K562 (cell line): ENCODE data around the gene PDE11A. TPM values are rescaled to one million over a fixed set of nuclear protein-coding genes. Genes with fewer than 3 reads are reported as not detected.

Source experiments
- CEBPG ChIP-seq, 3 experiments: fragments of 200-800 bp in 1 of 3; sonication (Bioruptor generic) in 1 of 3; sonication (generic) in 1 of 3; formaldehyde crosslinking in 1 of 3; IDR thresholded peaks in 2 of 3; conservative IDR thresholded peaks in 1 of 3; 2 replicates each; pipeline versions ENCODE4 v1.6.1 to v1.8.0; 2016 to 2022; ENCODE audit warnings: missing compliant biosample characterization in 2 of 3, missing genetic modification characterization in 2 of 3, mild to moderate bottlenecking in 1 of 3, missing genetic modification reagents in 1 of 3
- FOXK1 ChIP-seq: sonication (generic); formaldehyde crosslinking; IDR thresholded peaks from 2 replicates; pipeline ENCODE4 v1.8.0; 2022; ENCODE audit warnings: missing genetic modification reagents, mild to moderate bottlenecking, borderline replicate concordance
- HDAC2 ChIP-seq: fragments of 450-650 bp; IDR thresholded peaks from 2 replicates; pipeline ENCODE4 v1.6.1; 2016; ENCODE audit warnings: mild to moderate bottlenecking
- MCM7 ChIP-seq, 2 experiments: fragments of 450-650 bp; IDR thresholded peaks; 2 replicates each; pipeline ENCODE4 v1.6.1; 2016 to 2018
- MYC ChIP-seq, 2 experiments: fragments of 250-450 bp in 1 of 2; sonication (Bioruptor Pico) in 1 of 2; IDR thresholded peaks; 2 replicates each; pipeline versions ENCODE4 v1.5.1 to v1.6.1; 2012 to 2021; ENCODE audit warnings: low read depth in 2 of 2, borderline replicate concordance in 1 of 2, improper control_type of control experiment in 1 of 2, low read length in 1 of 2, mild to moderate bottlenecking in 1 of 2, moderate library complexity in 1 of 2
- NFIC ChIP-seq: fragments of 450-650 bp; IDR thresholded peaks from 2 replicates; pipeline ENCODE4 v1.6.1; 2017; ENCODE audit warnings: mild to moderate bottlenecking, inconsistent platforms
- POLR2AphosphoS5 ChIP-seq: IDR thresholded peaks from 2 replicates; pipeline ENCODE4 v1.6.1; 2011; ENCODE audit warnings: mild to moderate bottlenecking, low read depth, low read length, moderate library complexity; ENCODE audit not compliant: control insufficient read depth, insufficient read depth
- SAFB ChIP-seq: fragments of 200-400 bp; formaldehyde crosslinking; IDR thresholded peaks from 2 replicates; pipeline ENCODE4 v1.6.1; 2017; ENCODE audit warnings: low read depth, low read length, borderline replicate concordance
- SMARCA4 ChIP-seq: fragments of 450-650 bp; IDR thresholded peaks from 2 replicates; pipeline ENCODE4 v1.6.1; 2016
- SPI1 ChIP-seq: IDR thresholded peaks from 2 replicates; pipeline ENCODE4 v1.6.1; 2011; ENCODE audit warnings: low read depth, low read length, control low read depth, borderline replicate concordance
- ZBTB2 ChIP-seq: fragments of 450-650 bp; IDR thresholded peaks from 2 replicates; pipeline ENCODE4 v1.6.1; 2016; ENCODE audit warnings: antibody characterized with exemption
- ZKSCAN8 ChIP-seq: fragments of 200-800 bp; sonication (Bioruptor generic); IDR thresholded peaks from 2 replicates; pipeline ENCODE4 v1.6.1; 2016; ENCODE audit warnings: missing genetic modification characterization, missing compliant biosample characterization
- ZNF124 ChIP-seq: sonication (generic); formaldehyde crosslinking; IDR thresholded peaks from 2 replicates; pipeline ENCODE4 v1.8.1; 2022; ENCODE audit warnings: missing genetic modification reagents
- ZNF253 ChIP-seq: fragments of 250-450 bp; sonication (Bioruptor Pico); conservative IDR thresholded peaks from 2 replicates; pipeline ENCODE4 v1.6.1; 2021; ENCODE audit warnings: mild to moderate bottlenecking
- ZNF609 ChIP-seq: sonication (generic); formaldehyde crosslinking; IDR thresholded peaks from 2 replicates; pipeline ENCODE4 v1.8.1; 2023; ENCODE audit warnings: missing genetic modification reagents, mild to moderate bottlenecking, borderline replicate concordance
- polyA plus RNA-seq, 8 experiments: library from polyadenylated mRNA; depleted of rRNA in 4 of 8; stranded (reverse) in 5 of 8; unstranded in 3 of 8; fragments of >200 nt; fragmentation: Nextera tagmentation in 2 of 8; fragmentation: Illumina TruSeq in 1 of 8; extraction: Ambion mirVana in 2 of 8; extraction: Trizol in 1 of 8; gene quantifications; 2 replicates each; pipeline versions ENCODE4 v1.2.1 to v1.2.3, GENCODE V29; 2011 to 2014; ENCODE audit warnings: inconsistent platforms in 1 of 8, missing spikeins in 1 of 8
- total RNA-seq, 7 experiments: library from RNA; depleted of rRNA in 6 of 7; stranded (reverse); fragments of >200 nt in 6 of 7; fragmentation: Illumina TruSeq in 2 of 7; extraction: Trizol in 2 of 7; gene quantifications; 2 replicates each; pipeline versions ENCODE4 v1.2.1 to v1.2.3, GENCODE V29; 2011 to 2021; ENCODE audit warnings: low replicate concordance in 1 of 7
- TF ChIP-seq, protein P1 (sequence below): sonication (generic); formaldehyde crosslinking; IDR thresholded peaks from 2 replicates; pipeline ENCODE4 v1.8.0; 2022; ENCODE audit warnings: mild to moderate bottlenecking, missing genetic modification reagents
- TF ChIP-seq, protein P2 (sequence below): sonication (generic); formaldehyde crosslinking; IDR thresholded peaks from 2 replicates; pipeline ENCODE4 v1.4.0; 2020; ENCODE audit warnings: mild to moderate bottlenecking, missing genetic modification reagents

The PDE11A gene
- total and polyA plus RNA-seq, 9 of the 15 experiments (the other 6 are each of a cell fraction or from before 2014, with no cell fraction given) = 3.2 to 22.1 (median 5.7) TPM

GRCh38 chr2:177693658-177694339, 378.8 kb downstream of the PDE11A start (continued):
- no peak for TF ChIP-seq ZBTB2
- no peak for TF ChIP-seq ZNF253
- TF ChIP-seq POLR2AphosphoS5 = peak; percentile 76
- TF ChIP-seq, protein P1, sequence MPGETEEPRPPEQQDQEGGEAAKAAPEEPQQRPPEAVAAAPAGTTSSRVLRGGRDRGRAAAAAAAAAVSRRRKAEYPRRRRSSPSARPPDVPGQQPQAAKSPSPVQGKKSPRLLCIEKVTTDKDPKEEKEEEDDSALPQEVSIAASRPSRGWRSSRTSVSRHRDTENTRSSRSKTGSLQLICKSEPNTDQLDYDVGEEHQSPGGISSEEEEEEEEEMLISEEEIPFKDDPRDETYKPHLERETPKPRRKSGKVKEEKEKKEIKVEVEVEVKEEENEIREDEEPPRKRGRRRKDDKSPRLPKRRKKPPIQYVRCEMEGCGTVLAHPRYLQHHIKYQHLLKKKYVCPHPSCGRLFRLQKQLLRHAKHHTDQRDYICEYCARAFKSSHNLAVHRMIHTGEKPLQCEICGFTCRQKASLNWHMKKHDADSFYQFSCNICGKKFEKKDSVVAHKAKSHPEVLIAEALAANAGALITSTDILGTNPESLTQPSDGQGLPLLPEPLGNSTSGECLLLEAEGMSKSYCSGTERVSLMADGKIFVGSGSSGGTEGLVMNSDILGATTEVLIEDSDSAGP (CRISPR knock-in tag) = no peak
- TF ChIP-seq SAFB = no peak
- peak; percentile 75 for TF ChIP-seq CEBPG (CRISPR knock-in tag; IDR thresholded peaks at IDR 0.05)
- TF ChIP-seq CEBPG (tag; conservative IDR thresholded peaks at IDR 0.05 in 1 of 2, IDR thresholded peaks at IDR 0.05 in 1 of 2) = peak; percentile 96
- no peak for TF ChIP-seq FOXK1 (CRISPR knock-in tag)
- TF ChIP-seq ZNF609 = no peak
- TF ChIP-seq SPI1 = no peak
- peak; percentile 98 for TF ChIP-seq HDAC2
- peak; percentile 98 for TF ChIP-seq SMARCA4
- TF ChIP-seq NFIC = peak; percentile 90
- TF ChIP-seq MYC (IDR thresholded peaks at IDR 0.05; ENCODE audit: low read depth, low read length) = peak; percentile 67
- TF ChIP-seq MYC (CRISPR knock-in tag; IDR thresholded peaks at IDR 0.05; ENCODE audit: borderline replicate concordance, low read depth) = no peak
- TF ChIP-seq, protein P2, sequence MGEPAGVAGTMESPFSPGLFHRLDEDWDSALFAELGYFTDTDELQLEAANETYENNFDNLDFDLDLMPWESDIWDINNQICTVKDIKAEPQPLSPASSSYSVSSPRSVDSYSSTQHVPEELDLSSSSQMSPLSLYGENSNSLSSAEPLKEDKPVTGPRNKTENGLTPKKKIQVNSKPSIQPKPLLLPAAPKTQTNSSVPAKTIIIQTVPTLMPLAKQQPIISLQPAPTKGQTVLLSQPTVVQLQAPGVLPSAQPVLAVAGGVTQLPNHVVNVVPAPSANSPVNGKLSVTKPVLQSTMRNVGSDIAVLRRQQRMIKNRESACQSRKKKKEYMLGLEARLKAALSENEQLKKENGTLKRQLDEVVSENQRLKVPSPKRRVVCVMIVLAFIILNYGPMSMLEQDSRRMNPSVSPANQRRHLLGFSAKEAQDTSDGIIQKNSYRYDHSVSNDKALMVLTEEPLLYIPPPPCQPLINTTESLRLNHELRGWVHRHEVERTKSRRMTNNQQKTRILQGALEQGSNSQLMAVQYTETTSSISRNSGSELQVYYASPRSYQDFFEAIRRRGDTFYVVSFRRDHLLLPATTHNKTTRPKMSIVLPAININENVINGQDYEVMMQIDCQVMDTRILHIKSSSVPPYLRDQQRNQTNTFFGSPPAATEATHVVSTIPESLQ (CRISPR knock-in tag) = no peak
- no peak for TF ChIP-seq MCM7 (IDR thresholded peaks at IDR 0.05)
- no peak for TF ChIP-seq ZKSCAN8 (CRISPR knock-in tag)
- no peak for TF ChIP-seq ZNF124
